ENCODE measurements around the gene FGR.

Gene FGR

DNA sequence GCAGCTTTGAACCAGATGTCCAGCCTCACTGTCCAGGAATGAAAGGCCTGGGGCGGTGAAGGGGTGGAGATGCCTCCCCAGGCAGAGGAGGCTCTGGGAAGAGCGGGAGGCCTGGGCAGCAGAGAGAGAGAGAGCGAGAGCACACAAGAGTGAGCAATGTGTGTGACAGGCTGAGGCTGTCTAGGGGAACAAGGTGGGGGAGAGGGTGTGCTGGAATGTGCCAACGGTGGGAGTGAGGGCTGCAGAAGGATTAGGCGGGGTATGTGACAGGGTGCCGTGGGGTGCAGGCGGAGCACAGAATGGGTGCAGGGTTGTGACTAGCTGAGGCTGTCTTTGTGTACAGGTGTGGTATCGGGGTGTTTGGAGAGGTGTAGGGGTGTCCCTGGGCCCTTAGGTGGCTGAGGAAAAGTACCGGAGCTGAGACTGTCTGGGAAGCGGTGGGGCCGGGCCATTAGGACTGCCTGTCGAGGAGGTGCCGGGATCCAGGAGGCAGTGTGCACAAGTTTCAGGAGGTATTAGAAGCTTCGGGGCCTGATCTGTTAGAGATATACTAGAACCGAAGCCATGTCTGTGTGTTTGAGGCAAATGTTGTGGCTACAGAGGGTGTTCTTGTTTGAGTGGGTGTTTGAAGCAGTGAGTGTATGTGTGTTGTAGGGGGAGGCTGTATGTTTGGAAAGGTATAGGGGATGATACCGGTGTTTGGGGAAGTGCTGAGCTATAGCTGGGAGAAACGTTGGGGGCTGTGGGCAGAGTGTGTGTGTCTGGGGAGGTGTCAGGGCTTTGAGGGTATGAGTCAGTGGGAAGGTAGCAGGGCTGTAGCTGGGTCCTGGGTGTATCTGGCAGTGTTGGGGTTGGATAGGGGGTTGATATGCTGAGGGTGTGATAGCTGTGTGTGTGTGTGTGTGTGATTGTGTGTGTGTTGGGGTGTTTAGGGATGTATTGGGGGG is 40.1 kb downstream of the FGR start:
- ATAC-seq, result peak; percentile 11; the same call in 1 of the 3 replicates
- TF ChIP-seq BACH2 (CRISPR knock-in tag; IDR thresholded peaks at IDR 0.05; ENCODE audit: borderline replicate concordance), result no peak
- TF ChIP-seq CSRNP3 (CRISPR knock-in tag; IDR thresholded peaks at IDR 0.05), result no peak
- no peak for TF ChIP-seq TOX (CRISPR knock-in tag; IDR thresholded peaks at IDR 0.05; ENCODE audit: borderline replicate concordance)
- TF ChIP-seq ISL1 (CRISPR knock-in tag; IDR thresholded peaks at IDR 0.05), result no peak
- TF ChIP-seq, protein P1, sequence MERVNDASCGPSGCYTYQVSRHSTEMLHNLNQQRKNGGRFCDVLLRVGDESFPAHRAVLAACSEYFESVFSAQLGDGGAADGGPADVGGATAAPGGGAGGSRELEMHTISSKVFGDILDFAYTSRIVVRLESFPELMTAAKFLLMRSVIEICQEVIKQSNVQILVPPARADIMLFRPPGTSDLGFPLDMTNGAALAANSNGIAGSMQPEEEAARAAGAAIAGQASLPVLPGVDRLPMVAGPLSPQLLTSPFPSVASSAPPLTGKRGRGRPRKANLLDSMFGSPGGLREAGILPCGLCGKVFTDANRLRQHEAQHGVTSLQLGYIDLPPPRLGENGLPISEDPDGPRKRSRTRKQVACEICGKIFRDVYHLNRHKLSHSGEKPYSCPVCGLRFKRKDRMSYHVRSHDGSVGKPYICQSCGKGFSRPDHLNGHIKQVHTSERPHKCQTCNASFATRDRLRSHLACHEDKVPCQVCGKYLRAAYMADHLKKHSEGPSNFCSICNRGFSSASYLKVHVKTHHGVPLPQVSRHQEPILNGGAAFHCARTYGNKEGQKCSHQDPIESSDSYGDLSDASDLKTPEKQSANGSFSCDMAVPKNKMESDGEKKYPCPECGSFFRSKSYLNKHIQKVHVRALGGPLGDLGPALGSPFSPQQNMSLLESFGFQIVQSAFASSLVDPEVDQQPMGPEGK (CRISPR knock-in tag; IDR thresholded peaks at IDR 0.05; ENCODE audit: borderline replicate concordance), result no peak
- no peak for TF ChIP-seq RARB (CRISPR knock-in tag; IDR thresholded peaks at IDR 0.05)
- no peak for TF ChIP-seq ESRRG (CRISPR knock-in tag; IDR thresholded peaks at IDR 0.05)
- no peak for TF ChIP-seq ZFP3 (CRISPR knock-in tag; IDR thresholded peaks at IDR 0.05)
- no peak for TF ChIP-seq ARNTL (CRISPR knock-in tag; IDR thresholded peaks at IDR 0.05; ENCODE audit: borderline replicate concordance, low read depth)
- TF ChIP-seq, protein P2, sequence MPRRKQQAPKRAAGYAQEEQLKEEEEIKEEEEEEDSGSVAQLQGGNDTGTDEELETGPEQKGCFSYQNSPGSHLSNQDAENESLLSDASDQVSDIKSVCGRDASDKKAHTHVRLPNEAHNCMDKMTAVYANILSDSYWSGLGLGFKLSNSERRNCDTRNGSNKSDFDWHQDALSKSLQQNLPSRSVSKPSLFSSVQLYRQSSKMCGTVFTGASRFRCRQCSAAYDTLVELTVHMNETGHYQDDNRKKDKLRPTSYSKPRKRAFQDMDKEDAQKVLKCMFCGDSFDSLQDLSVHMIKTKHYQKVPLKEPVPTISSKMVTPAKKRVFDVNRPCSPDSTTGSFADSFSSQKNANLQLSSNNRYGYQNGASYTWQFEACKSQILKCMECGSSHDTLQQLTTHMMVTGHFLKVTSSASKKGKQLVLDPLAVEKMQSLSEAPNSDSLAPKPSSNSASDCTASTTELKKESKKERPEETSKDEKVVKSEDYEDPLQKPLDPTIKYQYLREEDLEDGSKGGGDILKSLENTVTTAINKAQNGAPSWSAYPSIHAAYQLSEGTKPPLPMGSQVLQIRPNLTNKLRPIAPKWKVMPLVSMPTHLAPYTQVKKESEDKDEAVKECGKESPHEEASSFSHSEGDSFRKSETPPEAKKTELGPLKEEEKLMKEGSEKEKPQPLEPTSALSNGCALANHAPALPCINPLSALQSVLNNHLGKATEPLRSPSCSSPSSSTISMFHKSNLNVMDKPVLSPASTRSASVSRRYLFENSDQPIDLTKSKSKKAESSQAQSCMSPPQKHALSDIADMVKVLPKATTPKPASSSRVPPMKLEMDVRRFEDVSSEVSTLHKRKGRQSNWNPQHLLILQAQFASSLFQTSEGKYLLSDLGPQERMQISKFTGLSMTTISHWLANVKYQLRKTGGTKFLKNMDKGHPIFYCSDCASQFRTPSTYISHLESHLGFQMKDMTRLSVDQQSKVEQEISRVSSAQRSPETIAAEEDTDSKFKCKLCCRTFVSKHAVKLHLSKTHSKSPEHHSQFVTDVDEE (CRISPR knock-in tag; IDR thresholded peaks at IDR 0.05), result no peak
- no peak for TF ChIP-seq POU6F1 (CRISPR knock-in tag; IDR thresholded peaks at IDR 0.05; ENCODE audit: borderline replicate concordance, low read depth)
- no peak for TF ChIP-seq TCF4 (CRISPR knock-in tag; IDR thresholded peaks at IDR 0.05; ENCODE audit: borderline replicate concordance)
- TF ChIP-seq ZC3H10 (CRISPR knock-in tag; IDR thresholded peaks at IDR 0.05), result no peak
- no peak for TF ChIP-seq PPARA (CRISPR knock-in tag; IDR thresholded peaks at IDR 0.05; ENCODE audit: borderline replicate concordance)
- no peak for TF ChIP-seq ZNF565 (CRISPR knock-in tag; conservative IDR thresholded peaks at IDR 0.05; ENCODE audit: low read depth)
- no peak for TF ChIP-seq ZFP30 (CRISPR knock-in tag; IDR thresholded peaks at IDR 0.05)
- TF ChIP-seq ZNF8 (CRISPR knock-in tag; IDR thresholded peaks at IDR 0.05), result no peak
- TF ChIP-seq SNAI2 (CRISPR knock-in tag; IDR thresholded peaks at IDR 0.05), result no peak
- TF ChIP-seq GLIS3 (CRISPR knock-in tag; IDR thresholded peaks at IDR 0.05), result no peak
- no peak for TF ChIP-seq CREB5 (CRISPR knock-in tag; IDR thresholded peaks at IDR 0.05; ENCODE audit: low read depth)

DNA sequence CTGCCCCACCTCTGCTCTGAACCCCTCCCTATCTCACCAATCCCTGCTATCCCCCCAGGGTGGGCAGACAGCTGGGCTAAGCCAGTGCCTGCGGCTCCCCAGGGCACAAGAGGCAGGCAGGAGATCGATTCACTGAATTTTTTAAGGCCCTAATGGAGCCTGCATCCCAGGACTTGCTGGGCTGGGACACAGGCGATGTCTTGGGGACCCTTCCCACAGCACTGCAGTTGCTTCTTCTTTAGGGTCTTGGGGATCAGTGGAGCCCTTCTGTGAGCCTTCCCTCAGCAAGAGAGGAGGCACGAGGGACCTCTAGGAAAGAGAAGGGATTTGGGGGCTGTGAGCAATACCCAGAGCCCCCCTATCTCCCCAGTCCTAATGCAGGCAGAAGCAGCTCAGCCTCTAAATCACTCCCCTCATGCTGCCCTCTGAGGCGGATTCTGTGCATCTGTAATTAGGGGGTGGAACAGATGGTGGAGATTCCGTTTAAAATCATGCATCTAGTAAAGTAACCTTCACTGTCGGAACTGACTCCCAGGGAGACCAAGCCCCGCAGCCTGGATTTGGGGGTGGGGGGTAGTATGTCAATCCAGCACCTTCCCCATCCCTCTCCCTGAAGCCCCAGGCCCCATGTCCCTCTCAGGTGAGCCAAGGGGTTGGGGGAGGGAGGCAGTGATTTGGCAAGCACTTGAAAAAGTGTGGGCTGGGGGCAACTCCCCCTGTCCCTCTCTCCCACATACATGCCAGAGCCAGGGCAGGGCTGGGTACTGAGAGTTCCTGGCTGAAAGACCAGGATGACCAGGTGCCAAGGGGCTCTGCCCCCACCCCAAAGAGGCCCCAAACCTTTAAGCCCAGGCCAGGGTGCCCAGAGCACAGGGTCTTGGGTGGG is 41.1 kb downstream of the FGR start:
- no peak for ATAC-seq
- TF ChIP-seq ISL1 (CRISPR knock-in tag; IDR thresholded peaks at IDR 0.05) (no peak), RARB (CRISPR knock-in tag; IDR thresholded peaks at IDR 0.05) (no peak), ARNTL (CRISPR knock-in tag; IDR thresholded peaks at IDR 0.05; ENCODE audit: borderline replicate concordance, low read depth) (no peak), BACH2 (CRISPR knock-in tag; IDR thresholded peaks at IDR 0.05; ENCODE audit: borderline replicate concordance) (no peak), GLIS3 (CRISPR knock-in tag; IDR thresholded peaks at IDR 0.05) (no peak), PPARA (CRISPR knock-in tag; IDR thresholded peaks at IDR 0.05; ENCODE audit: borderline replicate concordance) (no peak)
- TF ChIP-seq, protein P1 (CRISPR knock-in tag; IDR thresholded peaks at IDR 0.05; ENCODE audit: borderline replicate concordance), result no peak
- TF ChIP-seq, protein P2 (CRISPR knock-in tag; IDR thresholded peaks at IDR 0.05), result no peak
